HEK293 (cell line): Measurements from ENCODE around the gene ADAR.

Source experiments
- CTCF ChIA-PET: fragments of 350-600 bp; formaldehyde crosslinking; extraction: SDS; loops from one replicate; lab custom pipeline; 2021; ENCODE audit warnings: antibody characterized with exemption; lab: Yijun Ruan, JAX
- POLR2A ChIA-PET: fragments of 300-600 bp; formaldehyde crosslinking; extraction: SDS; loops from one replicate; lab custom pipeline; 2020; ENCODE audit warnings: antibody characterized with exemption, inconsistent platforms; lab: Yijun Ruan, JAX
- H3K27ac ChIP-seq: fragments of 200-500 bp; sonication (Bioruptor generic); 2 replicates; pipeline ENCODE4 v1.5.1; 2014; ENCODE audit warnings: low read depth, low read length, control low read depth, inconsistent platforms; ENCODE audit errors: extremely low read depth
- H3K36me3 ChIP-seq, 2 experiments: fragments of 200-500 bp in 1 of 2; sonication (Bioruptor generic) in 1 of 2; 1 replicate in 1 of 2; 2 replicates in 1 of 2; pipeline ENCODE4 v1.5.1; 2014 to 2017; ENCODE audit warnings: inconsistent platforms in 2 of 2, low read length in 2 of 2; ENCODE audit not compliant: control insufficient read depth in 2 of 2, insufficient read depth in 1 of 2
- H3K4me1 ChIP-seq: fragments of 200-500 bp; sonication (Bioruptor generic); 2 replicates; pipeline ENCODE4 v1.5.1; 2014; ENCODE audit warnings: mild to moderate bottlenecking, low read length, inconsistent platforms; ENCODE audit not compliant: control insufficient read depth, insufficient read depth
- H3K4me3 ChIP-seq: 2 replicates; pipeline ENCODE4 v1.5.1; 2011; ENCODE audit warnings: low read depth, mild to moderate bottlenecking, control low read depth, low read length, moderate library complexity
- H3K9me3 ChIP-seq: fragments of 200-500 bp; sonication (Bioruptor generic); 2 replicates; pipeline ENCODE4 v1.5.1; 2014; ENCODE audit warnings: low read depth, low read length, inconsistent platforms; ENCODE audit not compliant: control insufficient read depth, insufficient read depth
- EGR2 ChIP-seq: fragments of 450-650 bp; formaldehyde crosslinking; IDR thresholded peaks from 2 replicates; pipeline ENCODE4 v1.5.1; 2016; ENCODE audit warnings: low read depth, missing biosample characterization, missing genetic modification characterization
- FEZF1 ChIP-seq: fragments of 450-650 bp; formaldehyde crosslinking; IDR thresholded peaks from 2 replicates; pipeline ENCODE4 v1.5.1; 2016; ENCODE audit warnings: missing biosample characterization, missing genetic modification characterization
- GLI4 ChIP-seq: fragments of 450-650 bp; formaldehyde crosslinking; IDR thresholded peaks from 2 replicates; pipeline ENCODE4 v1.5.1; 2016; ENCODE audit warnings: missing biosample characterization, missing genetic modification characterization
- IKZF3 ChIP-seq: fragments of 450-650 bp; IDR thresholded peaks from 2 replicates; pipeline ENCODE4 v1.5.0; 2018; ENCODE audit warnings: missing biosample characterization, mild to moderate bottlenecking, missing genetic modification characterization, moderate library complexity
- INSM2 ChIP-seq: fragments of 450-650 bp; formaldehyde crosslinking; IDR thresholded peaks from 2 replicates; pipeline ENCODE4 v1.5.1; 2016; ENCODE audit warnings: missing biosample characterization, missing genetic modification characterization
- KLF17 ChIP-seq: fragments of 450-650 bp; formaldehyde crosslinking; IDR thresholded peaks from 2 replicates; pipeline ENCODE4 v1.5.1; 2016; ENCODE audit warnings: missing biosample characterization, missing genetic modification characterization
- RBAK ChIP-seq: fragments of 450-650 bp; formaldehyde crosslinking; IDR thresholded peaks from 2 replicates; pipeline ENCODE4 v1.5.1; 2016; ENCODE audit warnings: missing biosample characterization, missing genetic modification characterization
- SP7 ChIP-seq: fragments of 450-650 bp; formaldehyde crosslinking; IDR thresholded peaks from 2 replicates; pipeline ENCODE4 v1.5.1; 2016; ENCODE audit warnings: missing biosample characterization, missing genetic modification characterization
- TRIM28 ChIP-seq: IDR thresholded peaks from 2 replicates; pipeline ENCODE4 v1.6.1; 2011; ENCODE audit warnings: low read length, control low read depth, borderline replicate concordance
- ZBTB48 ChIP-seq: fragments of 450-650 bp; formaldehyde crosslinking; IDR thresholded peaks from 2 replicates; pipeline ENCODE4 v1.5.1; 2016; ENCODE audit warnings: missing biosample characterization, missing genetic modification characterization
- ZFP69B ChIP-seq: fragments of 450-650 bp; formaldehyde crosslinking; IDR thresholded peaks from 2 replicates; pipeline ENCODE4 v1.5.1; 2016; ENCODE audit warnings: missing biosample characterization, missing genetic modification characterization
- ZNF112 ChIP-seq: fragments of 450-650 bp; formaldehyde crosslinking; IDR thresholded peaks from 2 replicates; pipeline ENCODE4 v1.5.0; 2017; ENCODE audit warnings: missing biosample characterization, missing genetic modification characterization
- ZNF121 ChIP-seq: fragments of 450-650 bp; formaldehyde crosslinking; IDR thresholded peaks from 2 replicates; pipeline ENCODE4 v1.5.1; 2016; ENCODE audit warnings: missing biosample characterization, missing genetic modification characterization
- ZNF174 ChIP-seq: fragments of 450-650 bp; formaldehyde crosslinking; IDR thresholded peaks from 2 replicates; pipeline ENCODE4 v1.5.0; 2017; ENCODE audit warnings: missing biosample characterization, mild to moderate bottlenecking, missing genetic modification characterization
- ZNF2 ChIP-seq: fragments of 450-650 bp; formaldehyde crosslinking; IDR thresholded peaks from 2 replicates; pipeline ENCODE4 v1.5.1; 2016; ENCODE audit warnings: missing biosample characterization, missing genetic modification characterization
- ZNF311 ChIP-seq: fragments of 450-650 bp; formaldehyde crosslinking; IDR thresholded peaks from 2 replicates; pipeline ENCODE4 v1.5.1; 2017; ENCODE audit warnings: missing biosample characterization, missing genetic modification characterization, borderline replicate concordance
- ZNF473 ChIP-seq: fragments of 450-650 bp; formaldehyde crosslinking; IDR thresholded peaks from 2 replicates; pipeline ENCODE4 v1.5.1; 2017; ENCODE audit warnings: missing biosample characterization, missing genetic modification characterization
- ZNF596 ChIP-seq: fragments of 450-650 bp; IDR thresholded peaks from 2 replicates; pipeline ENCODE4 v1.5.0; 2018; ENCODE audit warnings: missing biosample characterization, mild to moderate bottlenecking, missing genetic modification characterization, moderate library complexity
- ZNF654 ChIP-seq: fragments of 450-650 bp; formaldehyde crosslinking; IDR thresholded peaks from 2 replicates; pipeline ENCODE4 v1.5.1; 2016; ENCODE audit warnings: low read depth, missing biosample characterization, missing genetic modification characterization
- ZNF677 ChIP-seq: fragments of 450-650 bp; IDR thresholded peaks from 2 replicates; pipeline ENCODE4 v1.5.0; 2018; ENCODE audit warnings: missing biosample characterization, mild to moderate bottlenecking, missing genetic modification characterization, moderate library complexity
- ZNF791 ChIP-seq: fragments of 450-650 bp; formaldehyde crosslinking; IDR thresholded peaks from 2 replicates; pipeline ENCODE4 v1.5.1; 2016; ENCODE audit warnings: missing biosample characterization, missing genetic modification characterization
- ZNF830 ChIP-seq: fragments of 450-650 bp; IDR thresholded peaks from 2 replicates; pipeline ENCODE4 v1.5.0; 2018; ENCODE audit warnings: missing biosample characterization, missing genetic modification characterization, low read depth, mild to moderate bottlenecking, moderate library complexity
- TF ChIP-seq, protein P1 (sequence below): fragments of 450-650 bp; formaldehyde crosslinking; conservative IDR thresholded peaks from 2 replicates; pipeline ENCODE4 v1.5.1; 2016; ENCODE audit warnings: low read depth, missing biosample characterization, missing genetic modification characterization
- TF ChIP-seq, protein P2 (sequence below): fragments of 450-650 bp; formaldehyde crosslinking; IDR thresholded peaks from 2 replicates; pipeline ENCODE4 v1.5.1; 2016; ENCODE audit warnings: missing biosample characterization, missing genetic modification characterization, borderline replicate concordance

ADAR gene

GRCh38 chr1:154608397-154609270 is 648 bp upstream of the ADAR start (continued):
- TF ChIP-seq ZNF311 (tag by site-specific recombination) (no peak), INSM2 (tag by site-specific recombination) (no peak), ZNF596 (tag by site-specific recombination) (no peak), ZFP69B (tag by site-specific recombination) (no peak), ZNF791 (tag by site-specific recombination) (no peak), SP7 (tag by site-specific recombination) (0 out of 2 replicates have a peak, but pooled peaks have one; percentile 37), RBAK (tag by site-specific recombination) (no peak), ZNF174 (no peak), ZNF121 (0 out of 2 replicates have a peak, but pooled peaks have one; percentile 4), IKZF3 (tag by site-specific recombination) (peak; percentile 41; the same call in 1 of the 2 replicates), KLF17 (no peak), EGR2 (tag by site-specific recombination) (peak; percentile 80), ZNF2 (tag by site-specific recombination) (peak; percentile 36; the same call in 1 of the 2 replicates)

- POLR2A ChIA-PET, result interaction anchor here (0.9 kb wide), 1 partner anchor 33 kb away, joined by 3 read pairs; no protein-coding TSS in a partner anchor
- H3K4me1 ChIP-seq, result peaks cover 18% of the 10 kb centered on the region; the same call in 1 of the 2 replicates
- TF ChIP-seq ZBTB48 (tag by site-specific recombination) (no peak), ZNF677 (tag by site-specific recombination) (no peak), TRIM28 (peak; percentile 33; the same call in 1 of the 2 replicates), ZNF473 (tag by site-specific recombination) (no peak), FEZF1 (0 out of 2 replicates have a peak, but pooled peaks have one; percentile 19), ZNF830 (no peak), ZNF654 (tag by site-specific recombination) (no peak), ZNF112 (tag by site-specific recombination) (no peak), GLI4 (tag by site-specific recombination) (no peak)
- TF ChIP-seq, protein P1, sequence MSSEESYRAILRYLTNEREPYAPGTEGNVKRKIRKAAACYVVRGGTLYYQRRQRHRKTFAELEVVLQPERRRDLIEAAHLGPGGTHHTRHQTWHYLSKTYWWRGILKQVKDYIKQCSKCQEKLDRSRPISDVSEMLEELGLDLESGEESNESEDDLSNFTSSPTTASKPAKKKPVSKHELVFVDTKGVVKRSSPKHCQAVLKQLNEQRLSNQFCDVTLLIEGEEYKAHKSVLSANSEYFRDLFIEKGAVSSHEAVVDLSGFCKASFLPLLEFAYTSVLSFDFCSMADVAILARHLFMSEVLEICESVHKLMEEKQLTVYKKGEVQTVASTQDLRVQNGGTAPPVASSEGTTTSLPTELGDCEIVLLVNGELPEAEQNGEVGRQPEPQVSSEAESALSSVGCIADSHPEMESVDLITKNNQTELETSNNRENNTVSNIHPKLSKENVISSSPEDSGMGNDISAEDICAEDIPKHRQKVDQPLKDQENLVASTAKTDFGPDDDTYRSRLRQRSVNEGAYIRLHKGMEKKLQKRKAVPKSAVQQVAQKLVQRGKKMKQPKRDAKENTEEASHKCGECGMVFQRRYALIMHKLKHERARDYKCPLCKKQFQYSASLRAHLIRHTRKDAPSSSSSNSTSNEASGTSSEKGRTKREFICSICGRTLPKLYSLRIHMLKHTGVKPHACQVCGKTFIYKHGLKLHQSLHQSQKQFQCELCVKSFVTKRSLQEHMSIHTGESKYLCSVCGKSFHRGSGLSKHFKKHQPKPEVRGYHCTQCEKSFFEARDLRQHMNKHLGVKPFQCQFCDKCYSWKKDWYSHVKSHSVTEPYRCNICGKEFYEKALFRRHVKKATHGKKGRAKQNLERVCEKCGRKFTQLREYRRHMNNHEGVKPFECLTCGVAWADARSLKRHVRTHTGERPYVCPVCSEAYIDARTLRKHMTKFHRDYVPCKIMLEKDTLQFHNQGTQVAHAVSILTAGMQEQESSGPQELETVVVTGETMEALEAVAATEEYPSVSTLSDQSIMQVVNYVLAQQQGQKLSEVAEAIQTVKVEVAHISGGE (tag by site-specific recombination), result no peak
- TF ChIP-seq, protein P2, sequence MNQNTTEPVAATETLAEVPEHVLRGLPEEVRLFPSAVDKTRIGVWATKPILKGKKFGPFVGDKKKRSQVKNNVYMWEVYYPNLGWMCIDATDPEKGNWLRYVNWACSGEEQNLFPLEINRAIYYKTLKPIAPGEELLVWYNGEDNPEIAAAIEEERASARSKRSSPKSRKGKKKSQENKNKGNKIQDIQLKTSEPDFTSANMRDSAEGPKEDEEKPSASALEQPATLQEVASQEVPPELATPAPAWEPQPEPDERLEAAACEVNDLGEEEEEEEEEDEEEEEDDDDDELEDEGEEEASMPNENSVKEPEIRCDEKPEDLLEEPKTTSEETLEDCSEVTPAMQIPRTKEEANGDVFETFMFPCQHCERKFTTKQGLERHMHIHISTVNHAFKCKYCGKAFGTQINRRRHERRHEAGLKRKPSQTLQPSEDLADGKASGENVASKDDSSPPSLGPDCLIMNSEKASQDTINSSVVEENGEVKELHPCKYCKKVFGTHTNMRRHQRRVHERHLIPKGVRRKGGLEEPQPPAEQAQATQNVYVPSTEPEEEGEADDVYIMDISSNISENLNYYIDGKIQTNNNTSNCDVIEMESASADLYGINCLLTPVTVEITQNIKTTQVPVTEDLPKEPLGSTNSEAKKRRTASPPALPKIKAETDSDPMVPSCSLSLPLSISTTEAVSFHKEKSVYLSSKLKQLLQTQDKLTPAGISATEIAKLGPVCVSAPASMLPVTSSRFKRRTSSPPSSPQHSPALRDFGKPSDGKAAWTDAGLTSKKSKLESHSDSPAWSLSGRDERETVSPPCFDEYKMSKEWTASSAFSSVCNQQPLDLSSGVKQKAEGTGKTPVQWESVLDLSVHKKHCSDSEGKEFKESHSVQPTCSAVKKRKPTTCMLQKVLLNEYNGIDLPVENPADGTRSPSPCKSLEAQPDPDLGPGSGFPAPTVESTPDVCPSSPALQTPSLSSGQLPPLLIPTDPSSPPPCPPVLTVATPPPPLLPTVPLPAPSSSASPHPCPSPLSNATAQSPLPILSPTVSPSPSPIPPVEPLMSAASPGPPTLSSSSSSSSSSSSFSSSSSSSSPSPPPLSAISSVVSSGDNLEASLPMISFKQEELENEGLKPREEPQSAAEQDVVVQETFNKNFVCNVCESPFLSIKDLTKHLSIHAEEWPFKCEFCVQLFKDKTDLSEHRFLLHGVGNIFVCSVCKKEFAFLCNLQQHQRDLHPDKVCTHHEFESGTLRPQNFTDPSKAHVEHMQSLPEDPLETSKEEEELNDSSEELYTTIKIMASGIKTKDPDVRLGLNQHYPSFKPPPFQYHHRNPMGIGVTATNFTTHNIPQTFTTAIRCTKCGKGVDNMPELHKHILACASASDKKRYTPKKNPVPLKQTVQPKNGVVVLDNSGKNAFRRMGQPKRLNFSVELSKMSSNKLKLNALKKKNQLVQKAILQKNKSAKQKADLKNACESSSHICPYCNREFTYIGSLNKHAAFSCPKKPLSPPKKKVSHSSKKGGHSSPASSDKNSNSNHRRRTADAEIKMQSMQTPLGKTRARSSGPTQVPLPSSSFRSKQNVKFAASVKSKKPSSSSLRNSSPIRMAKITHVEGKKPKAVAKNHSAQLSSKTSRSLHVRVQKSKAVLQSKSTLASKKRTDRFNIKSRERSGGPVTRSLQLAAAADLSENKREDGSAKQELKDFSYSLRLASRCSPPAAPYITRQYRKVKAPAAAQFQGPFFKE (tag by site-specific recombination), result no peak
These were observed 829 bp downstream of the ADAR start for GRCh38 chr1:154607106-154607608.

More at GRCh38 chr1:154607106-154607608, 829 bp downstream of the ADAR start:
- Histone ChIP-seq H3K9me3 (no peaks in the 10 kb centered on the region), H3K27ac (peak overlapping the region; percentile 93), H3K36me3 (peaks cover 0 to 22% of the 10 kb centered on the region in 2 experiments; a peak in 1 of 3 replicates), H3K4me3 (peak overlapping the region; percentile 58)
- CTCF ChIA-PET, result interaction anchor here (0.6 to 1.3 kb wide), 6 partner anchors 12 to 1074 kb away, joined by 3 to 4 read pairs (median 3); partner anchors contain the start of gene AQP10
